ENCODE measurements around the gene PCDH9.

GRCh38 chr13:66860878-66861417 is 369.2 kb downstream of the PCDH9 start:
- TF ChIP-seq CTCF (IDR thresholded peaks at IDR 0.05 in 8 of 11, conservative IDR thresholded peaks at IDR 0.05 in 3 of 11) (no peak), POLR2A (IDR thresholded peaks at IDR 0.05) (no peak), POLR2AphosphoS5 (IDR thresholded peaks at IDR 0.05) (no peak)
